GM23338 (cell line): Measurements from ENCODE around the gene TRPC5OS. TPM values are rescaled to one million over a fixed set of nuclear protein-coding genes. Genes with fewer than 3 reads are reported as not detected.

Experiments used
- ATAC-seq: fragments of 200-7000 bp; cut with Tn5 transposase; 3 replicates; pipeline ENCODE4 v1.9.1; 2020
- DNase-seq: peaks from one replicate; pipeline ENCODE4 v3.0.0-alpha.2; 2015; ENCODE audit warnings: low spot score
- H2AFZ ChIP-seq: fragments of 200-600 bp; sonication (generic); 2 replicates; pipeline ENCODE4 v1.8.0; 2016; ENCODE audit warnings: antibody characterized with exemption, mild to moderate bottlenecking, moderate library complexity
- H3F3A ChIP-seq: fragments of 200-600 bp; sonication (generic); replicated peaks from 2 replicates; pipeline ENCODE4 v1.8.0; 2017; ENCODE audit warnings: antibody characterized with exemption, mixed run types, low read depth
- H3K27ac ChIP-seq: fragments of 200-600 bp; sonication (generic); 2 replicates; pipeline ENCODE4 v1.6.1; 2016; ENCODE audit warnings: low read depth
- H3K27me3 ChIP-seq: fragments of 200-600 bp; sonication (generic); 2 replicates; pipeline ENCODE4 v1.8.0; 2016; ENCODE audit warnings: mild to moderate bottlenecking, mixed run types, moderate library complexity; ENCODE audit not compliant: insufficient read depth
- H3K36me3 ChIP-seq: fragments of 200-600 bp; sonication (generic); 2 replicates; pipeline ENCODE4 v1.8.0; 2016; ENCODE audit warnings: mild to moderate bottlenecking; ENCODE audit not compliant: insufficient read depth
- H3K4me1 ChIP-seq: fragments of 200-600 bp; sonication (generic); 2 replicates; pipeline ENCODE4 v1.8.0; 2016; ENCODE audit warnings: mild to moderate bottlenecking, moderate library complexity; ENCODE audit not compliant: insufficient read depth
- H3K4me2 ChIP-seq: fragments of 200-600 bp; sonication (generic); 2 replicates; pipeline ENCODE4 v1.7.1; 2017; ENCODE audit warnings: mixed run types
- H3K4me3 ChIP-seq: fragments of 200-600 bp; sonication (generic); 2 replicates; pipeline ENCODE4 v1.6.1; 2016; ENCODE audit warnings: mixed run types
- H3K79me2 ChIP-seq: fragments of 200-600 bp; sonication (generic); replicated peaks from 2 replicates; pipeline ENCODE4 v1.8.0; 2017; ENCODE audit warnings: mild to moderate bottlenecking; ENCODE audit not compliant: insufficient read depth
- H3K9me2 ChIP-seq: fragments of 200-600 bp; sonication (generic); 2 replicates; pipeline ENCODE4 v1.8.0; 2017; ENCODE audit not compliant: insufficient read depth
- H4K20me1 ChIP-seq: fragments of 200-600 bp; sonication (generic); replicated peaks from 2 replicates; pipeline ENCODE4 v1.8.0; 2017; ENCODE audit warnings: mild to moderate bottlenecking; ENCODE audit not compliant: insufficient read depth
- H3K27ac Mint-ChIP-seq: 2 replicates; pipeline ENCODE4 v1.8.0; 2020; ENCODE audit warnings: inconsistent platforms, mild to moderate bottlenecking, moderate library complexity, mixed read lengths
- H3K27me3 Mint-ChIP-seq: 3 replicates; pipeline ENCODE4 v1.8.0; 2022; ENCODE audit warnings: low read depth, mild to moderate bottlenecking, moderate library complexity, mixed read lengths, inconsistent platforms; ENCODE audit not compliant: insufficient read depth, poor library complexity
- H3K36me3 Mint-ChIP-seq: 3 replicates; pipeline ENCODE4 v1.8.0; 2021; ENCODE audit warnings: low read depth, mild to moderate bottlenecking, inconsistent platforms, moderate library complexity, mixed read lengths
- H3K4me1 Mint-ChIP-seq: 3 replicates; pipeline ENCODE4 v1.8.0; 2020; ENCODE audit warnings: mild to moderate bottlenecking, inconsistent platforms, mixed read lengths
- H3K4me3 Mint-ChIP-seq: 3 replicates; pipeline ENCODE4 v1.8.0; 2021; ENCODE audit warnings: moderate library complexity, mild to moderate bottlenecking, inconsistent platforms, mixed read lengths
- H3K9me3 Mint-ChIP-seq: 3 replicates; pipeline ENCODE4 v1.8.0; 2020; ENCODE audit warnings: moderate library complexity, mild to moderate bottlenecking, inconsistent platforms, mixed read lengths
- CREB1 ChIP-seq: fragments of 250-450 bp; sonication (Bioruptor Pico); IDR thresholded peaks from 2 replicates; pipeline ENCODE4 v1.5.0; 2020; ENCODE audit warnings: low read depth, mild to moderate bottlenecking, moderate library complexity
- EZH2 ChIP-seq: fragments of 200-600 bp; sonication (generic); IDR thresholded peaks from one replicate; pipeline ENCODE4 v1.8.0; 2017; ENCODE audit warnings: antibody characterized with exemption, mild to moderate bottlenecking, low read depth; ENCODE audit not compliant: unreplicated experiment
- EZH2phosphoT487 ChIP-seq: fragments of 200-600 bp; sonication (generic); IDR thresholded peaks from one replicate; pipeline ENCODE4 v1.8.1; 2018; ENCODE audit warnings: antibody characterized with exemption; ENCODE audit not compliant: unreplicated experiment
- POLR2AphosphoS5 ChIP-seq: IDR thresholded peaks from 2 replicates; pipeline ENCODE4 v1.6.1; 2016; ENCODE audit warnings: antibody characterized with exemption, low read depth
- STAT1 ChIP-seq: IDR thresholded peaks from one replicate; pipeline ENCODE4 v1.6.1; 2016; ENCODE audit warnings: antibody characterized with exemption; ENCODE audit not compliant: unreplicated experiment
- polyA plus RNA-seq: library from polyadenylated mRNA; unstranded; fragments of >200 nt; fragmentation: Nextera tagmentation; extraction: Ambion mirVana; gene quantifications from 2 replicates; pipeline ENCODE4 v1.2.1, GENCODE V29; 2016
- total RNA-seq: library from RNA; depleted of rRNA; stranded (reverse); fragments of >200 nt; shearing (Covaris generic); gene quantifications from 2 replicates; pipeline ENCODE4 v1.2.3, GENCODE V29; 2014
- TF ChIP-seq, protein P1 (sequence below): fragments of 250-450 bp; sonication (Bioruptor Pico); IDR thresholded peaks from 2 replicates; pipeline ENCODE4 v1.5.0; 2020; ENCODE audit warnings: mild to moderate bottlenecking, moderate library complexity
- TF ChIP-seq, protein P2 (sequence below): IDR thresholded peaks from 2 replicates; pipeline ENCODE4 v1.6.1; 2016; ENCODE audit warnings: antibody characterized with exemption
- TF ChIP-seq, protein P3 (sequence below), 2 experiments: fragments of 200-600 bp in 1 of 2; sonication (generic) in 1 of 2; conservative IDR thresholded peaks; 2 replicates each; pipeline versions ENCODE4 v1.5.1 to v1.6.1; 2016 to 2017; ENCODE audit warnings: antibody characterized with exemption in 2 of 2, low read depth in 2 of 2, mild to moderate bottlenecking in 2 of 2, moderate library complexity in 1 of 2

TRPC5OS gene
- total and polyA plus RNA-seq, 2 experiments from 2014 or later = not detected

DNA sequence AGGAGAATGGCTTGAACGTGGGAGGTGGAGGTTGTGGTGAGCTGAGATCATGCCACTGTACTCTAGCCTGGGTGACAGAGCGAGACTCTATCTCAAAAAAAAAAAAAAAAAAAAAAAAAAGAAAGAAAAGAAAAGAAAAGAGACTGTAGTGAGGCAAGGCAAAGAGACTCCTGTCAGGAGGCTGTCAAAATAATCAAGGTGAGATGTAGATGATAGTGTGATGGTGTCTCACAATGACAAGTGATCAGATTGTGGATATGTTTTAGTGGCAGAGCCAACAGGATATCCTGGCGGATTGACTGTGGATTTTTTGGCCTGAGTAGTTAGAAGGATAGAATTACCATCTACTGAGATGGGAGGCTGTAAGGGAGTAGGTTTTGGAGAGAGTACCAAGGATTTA, 12.6 kb downstream of the TRPC5OS start (continued):
- TF ChIP-seq, protein P1, sequence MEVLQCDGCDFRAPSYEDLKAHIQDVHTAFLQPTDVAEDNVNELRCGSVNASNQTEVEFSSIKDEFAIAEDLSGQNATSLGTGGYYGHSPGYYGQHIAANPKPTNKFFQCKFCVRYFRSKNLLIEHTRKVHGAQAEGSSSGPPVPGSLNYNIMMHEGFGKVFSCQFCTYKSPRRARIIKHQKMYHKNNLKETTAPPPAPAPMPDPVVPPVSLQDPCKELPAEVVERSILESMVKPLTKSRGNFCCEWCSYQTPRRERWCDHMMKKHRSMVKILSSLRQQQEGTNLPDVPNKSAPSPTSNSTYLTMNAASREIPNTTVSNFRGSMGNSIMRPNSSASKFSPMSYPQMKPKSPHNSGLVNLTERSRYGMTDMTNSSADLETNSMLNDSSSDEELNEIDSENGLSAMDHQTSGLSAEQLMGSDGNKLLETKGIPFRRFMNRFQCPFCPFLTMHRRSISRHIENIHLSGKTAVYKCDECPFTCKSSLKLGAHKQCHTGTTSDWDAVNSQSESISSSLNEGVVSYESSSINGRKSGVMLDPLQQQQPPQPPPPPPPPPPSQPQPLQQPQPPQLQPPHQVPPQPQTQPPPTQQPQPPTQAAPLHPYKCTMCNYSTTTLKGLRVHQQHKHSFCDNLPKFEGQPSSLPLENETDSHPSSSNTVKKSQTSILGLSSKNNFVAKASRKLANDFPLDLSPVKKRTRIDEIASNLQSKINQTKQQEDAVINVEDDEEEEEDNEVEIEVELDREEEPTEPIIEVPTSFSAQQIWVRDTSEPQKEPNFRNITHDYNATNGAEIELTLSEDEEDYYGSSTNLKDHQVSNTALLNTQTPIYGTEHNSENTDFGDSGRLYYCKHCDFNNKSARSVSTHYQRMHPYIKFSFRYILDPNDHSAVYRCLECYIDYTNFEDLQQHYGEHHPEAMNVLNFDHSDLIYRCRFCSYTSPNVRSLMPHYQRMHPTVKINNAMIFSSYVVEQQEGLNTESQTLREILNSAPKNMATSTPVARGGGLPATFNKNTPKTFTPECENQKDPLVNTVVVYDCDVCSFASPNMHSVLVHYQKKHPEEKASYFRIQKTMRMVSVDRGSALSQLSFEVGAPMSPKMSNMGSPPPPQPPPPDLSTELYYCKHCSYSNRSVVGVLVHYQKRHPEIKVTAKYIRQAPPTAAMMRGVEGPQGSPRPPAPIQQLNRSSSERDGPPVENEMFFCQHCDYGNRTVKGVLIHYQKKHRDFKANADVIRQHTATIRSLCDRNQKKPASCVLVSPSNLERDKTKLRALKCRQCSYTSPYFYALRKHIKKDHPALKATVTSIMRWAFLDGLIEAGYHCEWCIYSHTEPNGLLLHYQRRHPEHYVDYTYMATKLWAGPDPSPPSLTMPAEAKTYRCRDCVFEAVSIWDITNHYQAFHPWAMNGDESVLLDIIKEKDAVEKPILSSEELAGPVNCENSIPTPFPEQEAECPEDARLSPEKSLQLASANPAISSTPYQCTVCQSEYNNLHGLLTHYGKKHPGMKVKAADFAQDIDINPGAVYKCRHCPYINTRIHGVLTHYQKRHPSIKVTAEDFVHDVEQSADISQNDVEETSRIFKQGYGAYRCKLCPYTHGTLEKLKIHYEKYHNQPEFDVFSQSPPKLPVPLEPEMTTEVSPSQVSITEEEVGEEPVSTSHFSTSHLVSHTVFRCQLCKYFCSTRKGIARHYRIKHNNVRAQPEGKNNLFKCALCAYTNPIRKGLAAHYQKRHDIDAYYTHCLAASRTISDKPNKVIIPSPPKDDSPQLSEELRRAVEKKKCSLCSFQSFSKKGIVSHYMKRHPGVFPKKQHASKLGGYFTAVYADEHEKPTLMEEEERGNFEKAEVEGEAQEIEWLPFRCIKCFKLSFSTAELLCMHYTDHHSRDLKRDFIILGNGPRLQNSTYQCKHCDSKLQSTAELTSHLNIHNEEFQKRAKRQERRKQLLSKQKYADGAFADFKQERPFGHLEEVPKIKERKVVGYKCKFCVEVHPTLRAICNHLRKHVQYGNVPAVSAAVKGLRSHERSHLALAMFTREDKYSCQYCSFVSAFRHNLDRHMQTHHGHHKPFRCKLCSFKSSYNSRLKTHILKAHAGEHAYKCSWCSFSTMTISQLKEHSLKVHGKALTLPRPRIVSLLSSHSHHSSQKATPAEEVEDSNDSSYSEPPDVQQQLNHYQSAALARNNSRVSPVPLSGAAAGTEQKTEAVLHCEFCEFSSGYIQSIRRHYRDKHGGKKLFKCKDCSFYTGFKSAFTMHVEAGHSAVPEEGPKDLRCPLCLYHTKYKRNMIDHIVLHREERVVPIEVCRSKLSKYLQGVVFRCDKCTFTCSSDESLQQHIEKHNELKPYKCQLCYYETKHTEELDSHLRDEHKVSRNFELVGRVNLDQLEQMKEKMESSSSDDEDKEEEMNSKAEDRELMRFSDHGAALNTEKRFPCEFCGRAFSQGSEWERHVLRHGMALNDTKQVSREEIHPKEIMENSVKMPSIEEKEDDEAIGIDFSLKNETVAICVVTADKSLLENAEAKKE (CRISPR knock-in tag) = no peak
- TF ChIP-seq EZH2phosphoT487 (no peak), STAT1 (no peak), CREB1 (no peak), EZH2 (no peak), POLR2AphosphoS5 (no peak)
- TF ChIP-seq, protein P2, sequence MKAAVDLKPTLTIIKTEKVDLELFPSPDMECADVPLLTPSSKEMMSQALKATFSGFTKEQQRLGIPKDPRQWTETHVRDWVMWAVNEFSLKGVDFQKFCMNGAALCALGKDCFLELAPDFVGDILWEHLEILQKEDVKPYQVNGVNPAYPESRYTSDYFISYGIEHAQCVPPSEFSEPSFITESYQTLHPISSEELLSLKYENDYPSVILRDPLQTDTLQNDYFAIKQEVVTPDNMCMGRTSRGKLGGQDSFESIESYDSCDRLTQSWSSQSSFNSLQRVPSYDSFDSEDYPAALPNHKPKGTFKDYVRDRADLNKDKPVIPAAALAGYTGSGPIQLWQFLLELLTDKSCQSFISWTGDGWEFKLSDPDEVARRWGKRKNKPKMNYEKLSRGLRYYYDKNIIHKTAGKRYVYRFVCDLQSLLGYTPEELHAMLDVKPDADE = no peak

DNA sequence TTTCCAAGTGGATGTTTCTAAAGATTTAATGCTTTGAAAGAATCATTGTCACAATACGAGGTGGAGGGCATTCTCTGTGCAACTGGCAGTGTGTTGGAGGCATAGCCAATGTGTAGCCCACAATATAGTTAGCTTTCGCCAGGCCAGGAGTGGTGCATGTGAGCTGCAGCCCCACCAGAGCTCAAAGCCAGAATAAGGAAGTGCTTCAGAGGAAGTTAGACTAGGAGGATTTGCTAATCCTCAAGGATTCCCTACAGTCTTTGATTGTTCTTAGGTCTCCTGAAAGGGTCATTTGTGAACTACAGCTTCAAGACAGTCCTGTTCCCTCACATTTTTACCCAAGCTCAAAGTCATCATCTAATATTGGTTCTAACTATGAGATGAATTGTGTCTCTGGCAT, 16.4 kb downstream of the TRPC5OS start:
- Histone ChIP-seq H2AFZ (no peak overlapping the region), H3F3A (no peaks in the 10 kb centered on the region), H3K36me3 (no peaks in the 10 kb centered on the region), H3K4me3 (no peak overlapping the region), H3K79me2 (no peaks in the 10 kb centered on the region), H4K20me1 (no peaks in the 10 kb centered on the region), H3K4me2 (no peak overlapping the region), H3K27me3 (no peaks in the 10 kb centered on the region), H3K4me1 (no peaks in the 10 kb centered on the region), H3K9me2 (no peaks in the 10 kb centered on the region), H3K27ac (no peak overlapping the region)
- DNase-seq (no peak), ATAC-seq (no peak)
- H3K4me3 Mint-ChIP-seq = no peak overlapping the region
- no peak overlapping the region for H3K27ac Mint-ChIP-seq
- H3K4me1 Mint-ChIP-seq = no peaks in the 10 kb centered on the region; the same call in 2 of the 3 replicates
- no peaks in the 10 kb centered on the region for H3K9me3 Mint-ChIP-seq
- no peaks in the 10 kb centered on the region for H3K27me3 Mint-ChIP-seq
- no peaks in the 10 kb centered on the region for H3K36me3 Mint-ChIP-seq
- TF ChIP-seq POLR2AphosphoS5 = no peak
- TF ChIP-seq, protein P3, sequence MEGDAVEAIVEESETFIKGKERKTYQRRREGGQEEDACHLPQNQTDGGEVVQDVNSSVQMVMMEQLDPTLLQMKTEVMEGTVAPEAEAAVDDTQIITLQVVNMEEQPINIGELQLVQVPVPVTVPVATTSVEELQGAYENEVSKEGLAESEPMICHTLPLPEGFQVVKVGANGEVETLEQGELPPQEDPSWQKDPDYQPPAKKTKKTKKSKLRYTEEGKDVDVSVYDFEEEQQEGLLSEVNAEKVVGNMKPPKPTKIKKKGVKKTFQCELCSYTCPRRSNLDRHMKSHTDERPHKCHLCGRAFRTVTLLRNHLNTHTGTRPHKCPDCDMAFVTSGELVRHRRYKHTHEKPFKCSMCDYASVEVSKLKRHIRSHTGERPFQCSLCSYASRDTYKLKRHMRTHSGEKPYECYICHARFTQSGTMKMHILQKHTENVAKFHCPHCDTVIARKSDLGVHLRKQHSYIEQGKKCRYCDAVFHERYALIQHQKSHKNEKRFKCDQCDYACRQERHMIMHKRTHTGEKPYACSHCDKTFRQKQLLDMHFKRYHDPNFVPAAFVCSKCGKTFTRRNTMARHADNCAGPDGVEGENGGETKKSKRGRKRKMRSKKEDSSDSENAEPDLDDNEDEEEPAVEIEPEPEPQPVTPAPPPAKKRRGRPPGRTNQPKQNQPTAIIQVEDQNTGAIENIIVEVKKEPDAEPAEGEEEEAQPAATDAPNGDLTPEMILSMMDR (conservative IDR thresholded peaks at IDR 0.05; ENCODE audit: low read depth in 2 of 2) = no peak
